GOT3 (cell line): ENCODE results near the gene POLR2E.

Experiments used
- DNase-seq: peaks from one replicate; lab custom pipeline; 2025; ENCODE audit warnings: mixed read lengths; lab: John Stamatoyannopoulos, UW

The POLR2E gene

DNA sequence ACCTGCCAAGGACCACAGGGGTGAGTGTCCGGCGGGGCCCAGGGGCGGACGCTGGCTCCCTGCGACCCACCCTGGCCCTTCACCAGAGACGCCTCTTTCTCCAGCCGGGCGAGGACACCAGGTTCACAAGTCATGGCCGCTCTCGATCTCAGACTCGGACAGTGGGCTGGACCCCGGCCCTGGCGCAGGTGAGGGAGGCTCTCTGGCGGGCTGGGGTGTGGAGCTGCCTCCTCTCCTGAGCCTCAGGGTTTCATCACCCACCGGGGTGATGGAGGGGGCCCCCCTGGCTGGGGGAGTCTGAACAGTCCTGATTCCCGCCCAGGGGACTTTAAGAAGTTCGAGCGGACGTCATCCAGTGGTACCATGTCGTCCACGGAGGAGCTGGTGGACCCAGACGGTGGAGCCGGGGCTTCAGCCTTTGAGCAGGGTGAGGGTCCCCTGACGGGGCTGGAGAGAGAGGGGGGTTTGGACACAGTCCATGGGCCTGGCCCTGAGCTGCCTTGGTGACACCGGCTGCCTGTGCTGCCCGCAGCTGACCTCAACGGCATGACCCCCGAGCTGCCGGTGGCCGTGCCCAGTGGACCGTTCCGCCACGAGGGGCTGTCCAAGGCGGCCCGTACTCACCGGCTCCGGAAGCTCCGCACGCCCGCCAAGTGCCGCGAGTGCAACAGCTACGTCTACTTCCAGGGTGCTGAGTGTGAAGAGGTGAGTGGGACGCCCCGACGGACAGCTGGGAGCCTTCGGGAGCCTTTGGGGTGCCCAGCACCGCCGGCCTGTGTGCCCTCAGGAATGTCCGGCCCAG is 14.6 kb downstream of the POLR2E start:
- no peak for DNase-seq

DNA sequence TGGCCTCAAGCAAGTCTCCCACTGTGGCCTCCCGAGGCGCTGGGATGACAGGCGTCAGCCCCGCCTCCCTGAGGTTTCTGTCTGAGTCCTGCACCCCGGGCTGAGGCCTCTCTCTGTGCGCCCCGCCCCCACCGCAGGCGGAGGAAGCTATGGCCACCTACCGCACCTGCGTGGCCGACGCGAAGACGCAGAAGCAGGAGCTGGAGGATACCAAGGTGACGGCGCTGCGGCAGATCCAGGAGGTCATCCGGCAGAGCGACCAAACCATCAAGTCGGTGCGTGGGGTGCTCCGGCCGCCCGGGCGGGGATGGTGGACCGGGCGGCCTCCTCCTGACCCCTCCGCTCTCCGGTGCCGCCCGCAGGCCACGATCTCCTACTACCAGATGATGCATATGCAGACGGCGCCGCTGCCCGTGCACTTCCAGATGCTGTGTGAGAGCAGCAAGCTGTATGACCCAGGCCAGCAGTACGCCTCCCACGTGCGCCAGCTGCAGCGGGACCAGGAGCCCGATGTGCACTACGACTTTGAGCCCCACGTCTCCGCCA is 15.5 kb downstream of the POLR2E start:
- DNase-seq = no peak

DNA sequence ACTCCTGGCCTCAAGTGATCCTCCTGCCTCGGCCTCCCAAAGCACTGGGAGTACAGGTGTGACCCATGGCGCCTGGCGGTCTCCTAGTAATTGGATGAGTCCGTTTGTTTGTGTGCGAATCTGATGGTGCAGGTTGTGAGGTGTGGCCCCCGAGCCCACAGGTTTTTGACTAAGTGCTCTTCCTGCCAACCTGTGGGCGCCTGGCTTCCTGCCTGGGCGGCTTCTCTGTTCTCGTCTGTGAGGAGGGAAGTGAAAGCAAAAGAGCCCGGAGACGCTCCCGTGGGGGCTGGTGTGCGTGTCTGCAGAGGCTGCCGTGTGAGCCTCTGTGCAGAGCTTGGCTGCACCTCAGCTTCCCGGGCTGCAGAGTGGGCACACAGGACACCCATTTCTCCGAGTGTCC is 18.2 kb downstream of the POLR2E start:
- no peak for DNase-seq

DNA sequence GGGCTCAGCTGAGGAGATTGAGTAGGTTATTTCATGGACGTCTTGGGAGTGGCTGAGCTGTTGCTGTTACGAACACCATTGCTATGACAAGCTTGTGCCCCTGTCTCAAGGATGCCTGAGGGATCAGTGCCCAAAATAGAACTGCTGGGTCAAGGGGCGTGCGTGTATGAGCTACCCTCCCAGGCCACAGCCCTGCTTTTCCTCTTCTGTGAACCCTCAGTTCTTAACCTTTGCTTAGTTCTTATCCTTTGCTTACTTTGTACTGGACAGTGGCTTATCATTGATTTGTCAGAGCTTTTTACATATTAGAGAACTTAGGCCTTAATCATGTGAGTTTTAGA is 19.2 kb downstream of the POLR2E start:
- DNase-seq = no peak

DNA sequence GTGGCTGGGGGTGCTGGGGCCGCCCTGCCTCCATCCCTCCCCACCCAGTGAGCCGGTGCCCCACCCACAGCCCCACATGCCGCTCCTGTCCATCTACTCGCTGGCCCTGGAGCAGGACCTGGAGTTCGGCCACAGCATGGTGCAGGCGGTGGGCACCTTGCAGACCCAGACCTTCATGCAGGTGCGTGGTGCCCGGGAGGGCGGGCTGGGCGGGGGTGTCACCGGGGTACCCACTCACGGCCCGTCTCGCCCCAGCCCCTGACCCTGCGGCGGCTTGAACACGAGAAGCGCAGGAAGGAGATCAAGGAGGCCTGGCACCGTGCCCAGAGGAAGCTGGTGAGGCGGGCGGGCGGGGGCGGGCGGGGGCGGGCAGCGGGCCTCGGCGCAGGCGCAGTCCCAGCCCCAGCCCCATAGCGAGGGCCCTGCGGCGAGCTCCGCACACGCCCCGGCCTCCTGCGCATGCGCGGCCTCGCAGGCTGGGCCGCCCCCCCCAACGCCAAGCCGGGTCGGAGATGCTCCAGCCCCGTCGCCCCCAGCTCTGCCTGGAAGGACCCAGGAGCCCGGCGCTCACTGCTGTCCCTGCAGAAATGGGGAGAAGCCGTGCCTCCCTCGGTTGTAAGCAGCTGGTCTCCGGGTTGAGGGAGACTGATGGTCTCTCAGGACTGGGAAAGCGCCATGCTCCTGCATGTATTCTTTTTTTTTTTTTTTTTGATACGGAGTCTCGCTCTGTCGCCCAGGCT is 20.5 kb downstream of the POLR2E start:
- peak; percentile 55 for DNase-seq

DNA sequence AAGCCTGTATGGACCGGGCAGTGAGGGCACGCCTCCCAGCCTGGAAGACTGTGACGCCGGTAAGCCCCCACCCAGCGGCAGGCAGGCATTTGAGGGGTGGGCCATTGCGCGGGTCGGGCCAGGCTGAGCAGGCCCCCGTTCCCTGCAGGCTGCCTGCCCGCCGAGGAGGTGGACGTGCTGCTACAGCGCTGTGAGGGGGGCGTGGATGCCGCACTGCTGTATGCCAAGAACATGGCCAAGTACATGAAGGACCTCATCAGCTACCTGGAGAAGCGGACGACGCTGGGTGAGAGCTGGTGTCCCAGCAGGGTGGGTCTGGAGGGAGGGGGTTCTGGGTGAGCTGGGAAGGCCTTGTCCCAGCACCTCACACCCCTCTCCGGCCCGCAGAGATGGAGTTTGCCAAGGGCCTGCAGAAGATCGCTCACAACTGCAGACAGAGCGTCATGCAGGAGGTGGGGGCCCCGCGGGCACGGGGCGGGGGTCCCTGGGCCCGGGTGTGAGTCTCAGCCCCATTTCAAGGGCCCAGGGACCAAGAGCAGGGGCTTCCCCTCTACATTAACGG is 21.1 kb downstream of the POLR2E start:
- no peak for DNase-seq

DNA sequence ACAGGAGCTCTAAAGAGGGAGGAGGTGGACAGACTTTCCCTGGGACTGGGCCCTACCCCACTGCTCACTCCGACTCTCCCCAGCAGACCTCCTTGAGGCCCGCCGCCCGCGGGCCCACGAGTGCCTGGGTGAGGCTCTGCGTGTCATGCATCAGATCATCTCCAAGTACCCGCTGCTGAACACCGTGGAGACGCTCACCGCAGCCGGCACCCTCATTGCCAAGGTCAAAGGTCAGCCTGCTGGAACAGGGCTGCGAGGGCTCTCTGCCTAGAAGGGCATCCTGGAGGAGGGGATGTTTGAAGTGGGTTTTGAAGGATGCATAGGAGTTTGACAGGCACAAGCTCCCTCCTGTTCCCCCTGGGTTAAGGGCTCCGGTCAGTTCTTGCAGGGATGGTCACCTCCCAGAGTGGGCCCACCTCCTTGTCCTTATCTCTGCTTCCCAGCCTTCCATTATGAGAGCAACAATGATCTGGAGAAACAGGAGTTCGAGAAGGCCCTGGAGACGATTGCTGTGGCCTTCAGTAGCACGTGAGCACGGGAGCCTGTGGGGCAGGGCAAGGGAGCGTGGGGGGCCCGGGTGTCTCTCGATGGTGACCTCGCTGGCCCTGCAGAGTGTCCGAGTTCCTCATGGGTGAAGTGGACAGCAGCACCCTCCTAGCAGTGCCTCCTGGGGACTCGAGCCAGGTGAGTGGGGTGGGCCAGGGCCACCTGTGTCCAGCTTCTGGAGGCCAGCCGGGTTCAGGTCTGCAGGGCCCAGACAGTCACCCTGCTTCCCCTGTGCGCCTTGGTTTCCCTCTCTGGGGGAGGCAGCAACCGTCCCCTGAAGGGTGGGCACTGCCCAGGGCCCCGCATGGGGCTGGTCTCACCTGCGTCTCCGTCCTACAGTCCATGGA is 21.9 kb downstream of the POLR2E start:
- no peak for DNase-seq

DNA sequence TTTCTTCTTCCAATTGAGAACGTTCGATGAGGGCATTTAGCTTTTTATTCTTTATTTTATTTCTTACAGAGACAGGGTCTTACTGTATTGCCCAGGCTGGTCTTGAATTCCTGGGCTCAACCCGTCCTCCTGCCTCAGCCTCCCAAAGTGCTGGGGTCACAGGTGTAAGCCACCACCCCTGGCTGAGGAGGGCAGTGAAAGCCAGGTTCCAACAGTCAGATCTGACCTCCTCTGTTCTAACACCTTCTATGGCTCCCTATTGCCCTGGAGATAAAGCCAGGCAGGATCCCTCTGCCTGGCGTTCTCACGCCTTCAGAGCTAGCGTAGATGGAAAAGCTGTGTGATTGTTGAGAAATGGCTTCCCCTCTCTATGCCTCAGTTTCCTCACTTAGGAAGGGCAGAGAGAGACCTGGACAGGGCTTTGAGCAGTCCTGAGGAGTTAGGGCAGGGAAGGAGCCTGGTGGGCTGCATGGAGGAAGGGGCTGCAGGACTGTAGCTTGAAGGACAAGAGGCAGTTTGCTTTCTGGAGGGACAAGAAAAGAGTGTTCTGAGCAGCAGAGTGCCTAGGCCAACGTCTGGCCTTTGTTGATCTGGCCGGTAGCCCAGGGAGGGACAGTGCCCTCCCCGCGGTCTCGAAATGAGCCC is 22.7 kb downstream of the POLR2E start:
- no peak for DNase-seq

DNA sequence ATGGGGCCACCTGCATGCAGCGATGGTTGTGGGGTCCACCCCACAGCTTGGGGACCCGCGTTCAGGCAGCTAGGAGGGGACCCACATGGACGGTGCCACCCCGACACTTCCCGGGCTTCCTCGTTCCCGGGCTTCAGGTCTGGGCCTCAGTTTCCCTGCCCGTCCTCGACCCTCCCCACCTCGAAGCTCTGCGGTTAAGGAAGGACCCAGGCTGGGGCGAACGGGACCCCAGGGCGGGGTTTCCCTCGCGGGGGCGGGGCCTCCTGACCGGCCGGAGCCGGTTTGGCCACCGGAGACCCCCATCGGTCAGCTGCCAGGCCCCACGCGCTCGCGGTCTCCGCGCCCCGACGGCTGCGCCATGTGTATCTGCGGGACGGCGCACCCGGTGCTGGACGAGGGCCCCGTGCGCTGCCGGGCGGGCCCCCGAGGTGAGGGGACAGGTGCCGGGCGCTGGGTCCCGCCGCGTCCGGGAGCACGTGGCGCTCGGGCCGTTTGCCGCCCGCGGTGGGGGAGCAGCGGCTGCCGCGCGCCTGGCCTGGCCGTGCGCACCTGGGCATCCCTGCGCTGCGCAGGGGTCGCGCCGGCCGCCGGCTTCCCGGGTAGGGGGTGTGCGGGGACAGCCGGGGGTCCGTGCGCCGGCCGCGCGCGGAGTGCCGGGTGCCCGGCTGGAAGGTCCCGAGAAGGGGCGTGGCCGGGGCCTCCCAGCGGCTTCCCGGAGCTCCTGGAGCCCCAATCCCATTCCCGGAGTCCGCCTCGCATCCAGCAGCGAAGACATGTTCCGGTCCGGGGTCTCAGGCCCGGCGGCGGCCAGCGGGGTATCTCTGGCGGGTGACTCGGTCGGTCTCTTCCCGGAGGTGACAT is 24.0 kb downstream of the POLR2E start:
- DNase-seq = no peak

DNA sequence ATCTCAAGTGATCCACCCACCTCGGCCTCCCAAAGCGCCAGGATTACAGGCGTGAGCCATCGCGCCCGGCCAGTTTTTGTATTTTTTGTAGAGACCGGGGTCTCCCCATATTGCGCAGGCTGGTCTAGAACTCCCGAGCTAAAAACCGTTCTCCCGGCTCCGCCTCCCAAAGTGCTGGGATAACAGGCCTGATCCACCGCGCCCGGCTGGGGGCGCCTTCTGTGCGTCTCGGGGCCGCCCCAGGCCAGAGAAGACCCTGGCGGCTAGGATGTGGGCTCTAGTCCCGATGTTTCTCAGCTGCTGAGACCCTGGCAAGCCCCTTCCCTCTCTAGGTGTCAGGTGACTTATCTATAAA is 24.6 kb downstream of the POLR2E start:
- no peak for DNase-seq

DNA sequence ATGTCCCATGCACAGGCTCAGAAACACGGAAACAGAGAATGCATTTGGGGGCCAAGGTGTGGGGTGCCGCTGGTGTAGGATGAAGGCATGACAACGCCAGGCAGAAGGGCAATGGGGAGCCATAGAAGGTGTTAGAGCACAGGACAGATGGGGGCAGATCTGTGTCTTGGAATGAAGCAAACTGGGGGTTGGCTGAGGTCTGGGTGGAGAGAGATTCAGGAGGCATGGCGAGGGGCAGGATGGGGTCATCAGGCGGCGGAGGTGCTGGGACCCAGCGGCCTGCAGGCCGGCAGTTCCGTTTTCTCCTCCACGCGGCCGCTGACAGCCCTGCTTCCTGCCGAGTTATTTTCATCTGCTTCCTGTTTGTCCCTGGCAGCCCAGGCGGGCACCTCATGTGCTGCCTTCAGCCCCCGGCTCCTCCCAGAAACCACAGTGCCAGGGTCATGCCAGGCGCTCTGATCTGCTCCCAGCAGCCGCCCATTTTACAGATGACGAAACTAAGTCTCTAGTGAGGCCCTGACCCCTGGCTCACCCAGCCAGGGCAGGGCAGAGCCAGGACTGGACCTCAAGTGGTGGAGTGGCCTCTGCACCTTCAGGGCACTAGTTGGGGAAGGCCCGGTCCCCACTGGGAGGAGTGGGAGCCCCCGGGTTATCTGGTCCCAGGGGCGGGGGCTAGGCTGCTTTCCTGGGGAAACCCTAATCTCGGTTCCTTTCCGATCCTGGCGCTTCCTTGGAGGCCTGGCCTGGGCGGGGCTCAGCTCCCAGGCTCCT is 26.0 kb downstream of the POLR2E start:
- no peak for DNase-seq

DNA sequence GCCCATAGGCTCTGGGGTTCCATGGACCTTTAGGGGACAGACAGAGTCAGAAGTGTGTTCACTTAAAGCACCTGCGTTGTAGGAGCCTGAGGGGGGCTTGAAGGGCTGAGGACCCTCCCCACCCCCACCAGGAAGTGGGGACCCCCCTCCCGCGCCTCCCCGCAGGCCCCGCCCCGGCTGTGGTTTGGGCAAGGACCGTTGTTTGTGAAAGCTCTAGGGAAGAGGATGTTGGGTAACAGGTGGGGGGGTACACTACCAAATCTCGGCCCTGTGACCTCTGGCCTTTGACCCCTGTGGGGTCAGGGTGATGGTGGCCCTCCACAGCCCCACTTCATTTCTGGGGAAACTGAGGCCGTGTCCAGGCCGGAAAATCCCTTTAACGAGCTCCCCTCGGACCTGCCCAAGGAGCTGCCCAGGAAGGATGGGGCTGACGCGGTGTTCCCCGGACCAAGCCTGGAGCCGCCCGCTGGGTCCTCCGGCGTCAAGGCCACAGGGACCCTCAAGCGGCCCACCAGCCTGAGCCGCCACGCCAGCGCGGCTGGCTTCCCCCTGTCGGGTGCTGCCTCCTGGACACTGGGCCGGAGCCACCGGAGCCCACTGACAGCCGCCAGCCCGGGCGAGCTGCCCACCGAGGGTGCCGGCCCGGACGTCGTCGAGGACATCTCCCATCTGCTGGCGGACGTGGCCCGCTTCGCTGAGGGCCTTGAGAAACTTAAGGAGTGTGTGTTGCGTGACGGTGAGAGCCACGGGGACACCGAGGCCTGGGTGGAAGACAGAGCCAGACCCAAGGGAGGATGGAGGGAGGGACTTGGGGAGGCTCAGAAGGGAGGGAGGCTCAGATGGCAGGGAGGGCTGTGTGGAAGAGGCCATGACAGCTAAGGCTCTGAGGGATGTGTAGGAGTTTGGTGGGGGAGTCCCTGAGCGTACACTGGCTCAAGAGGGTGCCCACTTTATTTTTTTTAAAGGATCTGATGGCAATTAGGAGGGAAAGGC is 26.9 kb downstream of the POLR2E start:
- DNase-seq = no peak

DNA sequence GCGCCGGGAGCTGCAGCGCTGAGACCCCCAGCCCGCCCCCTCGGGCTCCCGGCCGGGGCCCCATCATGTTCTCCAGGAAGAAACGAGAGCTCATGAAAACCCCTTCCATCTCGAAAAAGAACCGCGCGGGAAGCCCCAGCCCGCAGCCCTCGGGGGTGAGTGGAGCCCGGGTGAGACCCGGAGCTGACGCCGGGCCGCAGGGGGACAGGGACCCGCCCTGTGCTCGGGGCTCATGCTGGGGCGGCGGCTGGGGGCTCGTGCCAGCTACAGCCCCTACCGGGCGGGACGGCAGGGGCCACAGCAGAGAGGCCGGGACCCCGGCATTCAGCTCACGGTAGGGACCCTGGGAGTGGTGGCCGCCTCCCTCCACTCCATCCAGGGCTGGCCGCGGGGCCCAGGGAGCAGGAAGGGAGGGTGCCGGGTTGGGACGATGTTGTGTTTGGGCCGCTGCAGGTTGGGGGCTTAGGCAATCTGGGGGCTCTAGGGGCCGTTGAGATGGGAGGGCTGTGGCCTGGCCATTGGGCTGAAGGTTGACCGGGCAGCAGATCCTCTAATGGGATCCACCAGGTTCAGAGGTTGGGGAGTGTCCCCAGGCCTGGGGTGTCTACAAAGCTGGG is 27.7 kb downstream of the POLR2E start:
- no peak for DNase-seq

DNA sequence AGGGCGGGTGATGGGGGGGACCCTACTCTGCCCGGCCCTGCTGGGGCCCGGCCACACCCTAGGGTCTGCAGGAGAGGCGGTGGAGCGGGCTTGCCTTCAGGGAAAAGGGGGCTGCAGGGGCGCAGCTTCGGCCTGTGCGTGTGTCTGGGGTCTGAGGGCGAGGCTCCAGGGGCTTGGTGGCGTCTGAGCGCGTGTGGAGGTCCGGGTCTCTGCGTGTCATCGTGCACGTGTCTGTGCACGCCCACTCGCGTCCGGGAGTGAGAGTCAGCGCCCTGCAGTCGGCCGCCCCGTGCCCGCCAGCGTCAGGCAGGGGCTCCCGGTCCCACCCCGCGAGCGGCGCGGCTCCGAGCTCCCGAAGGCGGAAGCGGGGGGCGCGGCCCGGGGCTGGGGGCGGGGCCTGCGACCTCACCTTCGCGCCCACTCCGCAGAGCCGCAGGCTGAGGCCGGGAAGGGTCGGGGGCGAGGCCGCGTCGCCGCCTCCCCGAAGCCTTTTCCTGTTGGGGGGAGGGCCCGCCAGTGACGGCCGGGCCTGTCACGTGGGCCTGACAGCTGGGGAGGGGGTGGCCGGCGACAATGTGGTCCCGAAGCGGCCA is 28.3 kb downstream of the POLR2E start, which contains the start of gene ARHGAP45:
Gene ARHGAP45 (plus strand): TSS at position 420 of the 593 bp plus-strand sequence. CDS start 239 bp downstream, outside the sequence.
- DNase-seq = no peak

DNA sequence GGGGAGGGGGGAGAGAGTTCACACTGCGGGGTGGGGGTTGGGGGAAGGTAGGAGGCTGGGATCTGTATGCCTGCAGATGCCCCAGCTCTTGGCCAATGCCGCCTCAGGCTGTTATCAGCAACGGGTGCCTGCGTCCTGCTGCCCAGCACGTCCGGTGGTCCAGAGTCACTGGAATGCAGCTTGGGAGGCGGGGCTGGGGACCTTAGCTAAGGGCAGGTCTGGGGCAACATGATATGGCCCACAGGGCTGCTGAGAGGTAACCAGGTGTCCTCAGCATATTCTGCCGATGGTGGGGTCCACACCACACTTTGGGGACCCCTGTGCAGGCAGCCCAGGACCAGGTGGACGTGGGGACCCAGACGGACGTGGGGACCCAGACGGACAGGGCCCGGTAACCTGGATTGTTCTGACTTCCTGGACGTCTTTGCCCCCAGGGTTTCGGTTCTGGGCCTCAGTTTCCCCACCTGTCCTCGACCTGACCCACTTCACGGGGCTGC is 28.9 kb downstream of the POLR2E start:
- no peak for DNase-seq

DNA sequence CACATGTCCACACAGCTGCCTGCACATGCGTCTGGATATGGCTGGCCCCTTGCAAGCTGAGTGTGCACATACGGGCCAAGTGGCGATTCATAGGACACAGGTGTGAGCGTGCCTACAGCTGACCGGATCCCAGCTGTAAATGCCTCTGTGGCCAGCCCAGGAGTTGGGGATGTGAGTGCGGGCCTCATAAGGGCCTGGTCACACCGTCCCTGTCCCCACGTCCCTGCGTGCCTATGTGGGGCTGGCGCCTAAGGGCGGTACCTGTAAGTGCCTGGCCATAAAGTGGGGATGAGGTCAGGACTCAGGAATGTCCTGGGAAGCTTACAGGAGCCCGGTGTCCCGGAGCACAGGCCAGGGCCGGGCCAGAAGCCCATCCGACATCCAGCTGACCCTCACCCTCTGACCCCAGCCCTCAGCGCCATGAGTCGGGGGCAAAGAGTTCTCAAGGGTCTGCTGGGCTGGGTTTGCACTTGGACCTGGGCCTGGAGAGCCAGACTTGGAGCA is 29.5 kb downstream of the POLR2E start:
- no peak for DNase-seq
